IMR-90 (cell line): ENCODE results near the gene PTPRN2. TPM values are rescaled to one million over a fixed set of nuclear protein-coding genes. Genes with fewer than 3 reads are reported as not detected.

Experiments used
- ATAC-seq: fragments of 200-7000 bp; cut with Tn5 transposase; 2 replicates; pipeline ENCODE4 v1.9.1; 2020; ENCODE audit warnings: low read depth, mild to moderate bottlenecking, moderate library complexity
- BruUV-seq: library from RNA; stranded (reverse); fragments of 400-500 nt; replicated peaks from 2 replicates; lab custom pipeline; 2021; lab: Mats Ljungman, UMichigan
- CTCF ChIA-PET: fragments of 300-600 bp; formaldehyde crosslinking; extraction: SDS; loops from one replicate; lab custom pipeline; 2021; ENCODE audit warnings: antibody characterized with exemption; lab: Yijun Ruan, JAX
- POLR2A ChIA-PET: fragments of 300-600 bp; sonication (Branson Sonifier 250); formaldehyde crosslinking; loops from one replicate; lab custom pipeline; 2022; ENCODE audit warnings: antibody characterized with exemption; ENCODE audit not compliant: unreplicated experiment; lab: Charles Lee
- DNase-seq: peaks from one replicate; pipeline ENCODE4 v3.0.0; 2013
- H2AFZ ChIP-seq: replicated peaks from 2 replicates; pipeline ENCODE3; 2013; ENCODE audit warnings: low read length, mild to moderate bottlenecking; ENCODE audit not compliant: poor library complexity
- H2AK5ac ChIP-seq: 2 replicates; pipeline ENCODE4 v1.6.1; 2013; ENCODE audit warnings: low read depth, low read length, inconsistent platforms
- H2AK9ac ChIP-seq: replicated peaks from 2 replicates; pipeline ENCODE3; 2013; ENCODE audit warnings: mild to moderate bottlenecking, low read depth, low read length, moderate library complexity; ENCODE audit not compliant: poor library complexity
- H2BK120ac ChIP-seq: 2 replicates; pipeline ENCODE4 v1.6.1; 2013; ENCODE audit warnings: low read depth, low read length, inconsistent platforms
- H2BK15ac ChIP-seq: 3 replicates; pipeline ENCODE4 v1.6.1; 2013; ENCODE audit warnings: low read depth, low read length, inconsistent platforms
- H2BK20ac ChIP-seq: 2 replicates; pipeline ENCODE4 v1.6.1; 2013; ENCODE audit warnings: low read depth, mild to moderate bottlenecking, inconsistent platforms, low read length, moderate library complexity
- H2BK5ac ChIP-seq: 2 replicates; pipeline ENCODE4 v1.6.1; 2013; ENCODE audit warnings: mild to moderate bottlenecking, low read depth, low read length, inconsistent platforms; ENCODE audit not compliant: poor library complexity, severe bottlenecking
- H3K14ac ChIP-seq: replicated peaks from 2 replicates; pipeline ENCODE4 v1.6.1; 2013; ENCODE audit warnings: low read depth, low read length, inconsistent platforms
- H3K18ac ChIP-seq: 2 replicates; pipeline ENCODE4 v1.6.1; 2013; ENCODE audit warnings: low read depth, low read length, control low read depth
- H3K23ac ChIP-seq: 2 replicates; pipeline ENCODE4 v1.6.1; 2013; ENCODE audit warnings: low read depth, low read length, inconsistent platforms
- H3K27ac ChIP-seq: 2 replicates; pipeline ENCODE4 v1.5.1; 2013; ENCODE audit warnings: mild to moderate bottlenecking, control low read depth, low read length; ENCODE audit not compliant: insufficient read depth
- H3K27me3 ChIP-seq: 2 replicates; pipeline ENCODE4 v1.6.1; 2013; ENCODE audit warnings: low read length; ENCODE audit not compliant: control insufficient read depth, insufficient read depth
- H3K36me3 ChIP-seq: 2 replicates; pipeline ENCODE4 v1.6.1; 2013; ENCODE audit warnings: low read length, mixed read lengths; ENCODE audit not compliant: control insufficient read depth, insufficient read depth
- H3K4ac ChIP-seq: 2 replicates; pipeline ENCODE4 v1.6.1; 2013; ENCODE audit warnings: low read depth, low read length, inconsistent platforms
- H3K4me1 ChIP-seq: 2 replicates; pipeline ENCODE4 v1.6.1; 2013; ENCODE audit warnings: low read length, mixed read lengths; ENCODE audit not compliant: control insufficient read depth, insufficient read depth
- H3K4me2 ChIP-seq: 2 replicates; pipeline ENCODE4 v1.6.1; 2013; ENCODE audit warnings: low read depth, mild to moderate bottlenecking, control low read depth, low read length, moderate library complexity
- H3K4me3 ChIP-seq: 2 replicates; pipeline ENCODE4 v1.5.1; 2013; ENCODE audit warnings: low read depth, mild to moderate bottlenecking, control low read depth, low read length, moderate library complexity; ENCODE audit not compliant: insufficient read depth
- H3K56ac ChIP-seq: 2 replicates; pipeline ENCODE4 v1.6.1; 2013; ENCODE audit warnings: low read length, inconsistent platforms; ENCODE audit not compliant: insufficient read depth; ENCODE audit errors: extremely low read depth
- H3K79me1 ChIP-seq, 2 experiments: 2 replicates each; pipeline ENCODE4 v1.6.1; 2013; ENCODE audit warnings: low read length in 2 of 2, inconsistent platforms in 1 of 2, low read depth in 1 of 2
- H3K9ac ChIP-seq: 2 replicates; pipeline ENCODE4 v1.6.1; 2013; ENCODE audit warnings: low read depth, low read length, control low read depth
- H3K9me1 ChIP-seq: 2 replicates; pipeline ENCODE4 v1.6.1; 2013; ENCODE audit warnings: low read length, inconsistent platforms; ENCODE audit not compliant: insufficient read depth
- H3K9me3 ChIP-seq: 2 replicates; pipeline ENCODE4 v1.6.1; 2013; ENCODE audit warnings: low read length; ENCODE audit not compliant: control insufficient read depth, insufficient read depth
- H4K20me1 ChIP-seq: 2 replicates; pipeline ENCODE4 v1.6.1; 2013; ENCODE audit warnings: low read length, inconsistent platforms; ENCODE audit not compliant: insufficient read depth
- H4K5ac ChIP-seq: 2 replicates; pipeline ENCODE4 v1.6.1; 2013; ENCODE audit warnings: mild to moderate bottlenecking, low read depth, low read length, control low read depth
- H4K8ac ChIP-seq, 2 experiments: 2 replicates each; pipeline ENCODE4 v1.6.1; 2013; ENCODE audit warnings: low read depth in 2 of 2, low read length in 2 of 2, control low read depth in 1 of 2, inconsistent platforms in 1 of 2
- H4K91ac ChIP-seq: 2 replicates; pipeline ENCODE4 v1.6.1; 2013; ENCODE audit warnings: low read depth, low read length, inconsistent platforms; ENCODE audit not compliant: insufficient read depth
- BHLHE40 ChIP-seq: fragments of 150-350 bp; IDR thresholded peaks from 2 replicates; pipeline ENCODE4 v1.6.1; 2016; ENCODE audit warnings: mild to moderate bottlenecking, low read depth, low read length
- CEBPB ChIP-seq: IDR thresholded peaks from 2 replicates; pipeline ENCODE4 v1.6.1; 2012; ENCODE audit warnings: low read depth, low read length, improper control_type of control experiment
- CHD1 ChIP-seq: IDR thresholded peaks from 2 replicates; pipeline ENCODE4 v1.6.1; 2012; ENCODE audit warnings: low read depth, low read length, improper control_type of control experiment
- FOS ChIP-seq: fragments of 150-350 bp; IDR thresholded peaks from 2 replicates; pipeline ENCODE4 v1.6.1; 2016; ENCODE audit warnings: low read depth, low read length
- MAFK ChIP-seq: IDR thresholded peaks from 2 replicates; pipeline ENCODE4 v1.6.1; 2012; ENCODE audit warnings: low read depth, low read length, improper control_type of control experiment
- MAZ ChIP-seq: IDR thresholded peaks from 2 replicates; pipeline ENCODE4 v1.6.1; 2012; ENCODE audit warnings: low read depth, mild to moderate bottlenecking, low read length, improper control_type of control experiment, moderate library complexity, borderline replicate concordance
- MXI1 ChIP-seq: IDR thresholded peaks from 2 replicates; pipeline ENCODE4 v1.6.1; 2012; ENCODE audit warnings: low read depth, mild to moderate bottlenecking, low read length, moderate library complexity, borderline replicate concordance
- NFE2L2 ChIP-seq: fragments of 150-350 bp; IDR thresholded peaks from 2 replicates; pipeline ENCODE4 v1.6.1; 2016; ENCODE audit warnings: low read depth, mild to moderate bottlenecking, low read length
- POLR2A ChIP-seq: IDR thresholded peaks from 2 replicates; pipeline ENCODE4 v1.6.1; 2012; ENCODE audit warnings: mild to moderate bottlenecking, low read depth, low read length
- RAD21 ChIP-seq: IDR thresholded peaks from 2 replicates; pipeline ENCODE4 v1.6.1; 2012; ENCODE audit warnings: low read length, improper control_type of control experiment
- RCOR1 ChIP-seq: IDR thresholded peaks from 2 replicates; pipeline ENCODE4 v1.6.1; 2012; ENCODE audit warnings: mild to moderate bottlenecking, low read length, improper control_type of control experiment; ENCODE audit not compliant: insufficient replicate concordance
- RFX5 ChIP-seq: IDR thresholded peaks from 2 replicates; pipeline ENCODE4 v1.8.0; 2012; ENCODE audit warnings: low read depth, mild to moderate bottlenecking, low read length, moderate library complexity
- SMC3 ChIP-seq: fragments of 150-350 bp; IDR thresholded peaks from 2 replicates; pipeline ENCODE4 v1.6.1; 2016; ENCODE audit warnings: low read depth, mild to moderate bottlenecking, antibody characterized with exemption, low read length, moderate library complexity
- WGBS, 2 experiments: methylation state at CpG; one replicate each; pipeline versions ENCODE4 v1.1.5 to v1.1.7; 2013; ENCODE audit warnings: missing lambda C conversion rate in 2 of 2; ENCODE audit not compliant: insufficient read length in 1 of 2; ENCODE audit errors: extremely low coverage in 2 of 2; 5-methylcytosine and 5-hydroxymethylcytosine counted together
- dilution Hi-C: fragments of 300-500 bp; cut with HindIII; formaldehyde crosslinking; loops from one replicate; pipeline ENCODE4 v1.14.3; 2018; ENCODE audit warnings: low sequenced_read_pairs; ENCODE audit not compliant: unreplicated experiment
- in situ Hi-C: fragments of 300-500 bp; cut with MboI; formaldehyde crosslinking; loops from 3 replicates; pipeline ENCODE4 v1.14.3; 2019; ENCODE audit warnings: low sequenced_read_pairs, inconsistent platforms, mixed read lengths
- intact Hi-C: fragments of 100-400 bp; cut with micrococcal nuclease; formaldehyde crosslinking; loops from 2 replicates; pipeline ENCODE4 v1.10.0; 2022
- polyA plus RNA-seq, 3 experiments: library from polyadenylated mRNA; depleted of rRNA; stranded (reverse); fragments of >200 nt; gene quantifications; 2 replicates each; pipeline ENCODE4 v1.2.3, GENCODE V29; 2012; ENCODE audit warnings: low replicate concordance in 1 of 3
- total RNA-seq: library from RNA; depleted of rRNA; stranded (reverse); fragments of >200 nt; gene quantifications from 2 replicates; pipeline ENCODE4 v1.2.3, GENCODE V29; 2012
- TF ChIP-seq, protein P1 (sequence below): fragments of 150-350 bp; IDR thresholded peaks from 2 replicates; pipeline ENCODE4 v1.6.1; 2017; ENCODE audit warnings: mild to moderate bottlenecking, antibody characterized with exemption, low read length, low read depth
- TF ChIP-seq, protein P2 (sequence below): conservative IDR thresholded peaks from 2 replicates; pipeline ENCODE4 v1.5.1; 2012; ENCODE audit warnings: mild to moderate bottlenecking, low read depth, low read length, improper control_type of control experiment
- TF ChIP-seq, protein P3 (sequence below): fragments of 150-350 bp; IDR thresholded peaks from 2 replicates; pipeline ENCODE4 v1.6.1; 2016; ENCODE audit warnings: low read depth, mild to moderate bottlenecking, low read length, moderate library complexity, borderline replicate concordance

PTPRN2 gene
- total and polyA plus RNA-seq, 2 of the 4 experiments (the other 2 are of a cell fraction): 0.03 TPM; not detected in 1

DNA sequence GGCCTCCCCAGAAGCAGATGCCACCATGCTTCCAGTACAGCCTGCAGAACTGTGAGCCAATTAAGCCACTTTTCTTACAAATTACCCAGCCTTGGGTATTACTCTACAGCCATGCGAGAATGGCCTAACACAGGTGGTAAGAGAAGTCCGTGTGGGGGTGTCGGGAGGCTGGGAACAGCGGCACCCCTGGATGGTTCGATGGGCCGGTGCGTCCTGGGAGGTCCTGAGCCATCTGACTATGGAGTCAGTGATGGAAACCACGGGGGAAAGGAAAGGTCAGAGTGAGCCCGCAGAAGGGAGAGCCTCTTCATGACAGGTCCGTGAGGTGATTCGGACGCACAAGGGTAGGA lies 2.5 kb upstream of the PTPRN2 start:
- Histone ChIP-seq H2BK5ac (no peak overlapping the region), H3K4me1 (no peaks in the 10 kb centered on the region; the same call in 1 of the 2 replicates), H4K5ac (no peak overlapping the region), H2AK5ac (no peak overlapping the region), H3K4me3 (no peak overlapping the region), H3K9ac (no peak overlapping the region), H2BK120ac (no peak overlapping the region), H3K4ac (no peak overlapping the region), H2AFZ (no peak overlapping the region), H3K27ac (no peak overlapping the region), H4K91ac (no peak overlapping the region), H3K4me2 (no peak overlapping the region), H3K14ac (no peak overlapping the region), H3K18ac (no peak overlapping the region), H2BK15ac (no peak overlapping the region), H4K20me1 (no peaks in the 10 kb centered on the region), H3K56ac (no peak overlapping the region), H3K27me3 (peaks cover 32% of the 10 kb centered on the region), H3K9me3 (peaks cover 2% of the 10 kb centered on the region; the same call in 1 of the 2 replicates), H4K8ac (no peak overlapping the region), H2BK20ac (no peak overlapping the region), H3K9me1 (no peaks in the 10 kb centered on the region), H2AK9ac (no peak overlapping the region), H3K79me1 (no peaks in the 10 kb centered on the region), H3K36me3 (no peaks in the 10 kb centered on the region), H3K23ac (no peak overlapping the region)
- no peak for DNase-seq
- ChIA-PET CTCF (no interaction called here), POLR2A (no interaction called here)
- WGBS, 2 experiments: 81% methylated on average over 8 of the region's 12 CpGs; no CpG with 5 or more reads in 1 of the 2 experiments
- ATAC-seq: no peak
- intact Hi-C loops: no loop called here
- TF ChIP-seq CEBPB: no peak
- TF ChIP-seq CHD1: no peak
- TF ChIP-seq MAZ: no peak
- no peak for TF ChIP-seq RFX5
- TF ChIP-seq, protein P1, sequence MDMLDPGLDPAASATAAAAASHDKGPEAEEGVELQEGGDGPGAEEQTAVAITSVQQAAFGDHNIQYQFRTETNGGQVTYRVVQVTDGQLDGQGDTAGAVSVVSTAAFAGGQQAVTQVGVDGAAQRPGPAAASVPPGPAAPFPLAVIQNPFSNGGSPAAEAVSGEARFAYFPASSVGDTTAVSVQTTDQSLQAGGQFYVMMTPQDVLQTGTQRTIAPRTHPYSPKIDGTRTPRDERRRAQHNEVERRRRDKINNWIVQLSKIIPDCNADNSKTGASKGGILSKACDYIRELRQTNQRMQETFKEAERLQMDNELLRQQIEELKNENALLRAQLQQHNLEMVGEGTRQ: no peak
- no peak for TF ChIP-seq BHLHE40
- TF ChIP-seq FOS: no peak
- TF ChIP-seq NFE2L2: no peak
- no peak for TF ChIP-seq SMC3
- TF ChIP-seq RCOR1: no peak
- TF ChIP-seq RAD21: no peak
- TF ChIP-seq, protein P2, sequence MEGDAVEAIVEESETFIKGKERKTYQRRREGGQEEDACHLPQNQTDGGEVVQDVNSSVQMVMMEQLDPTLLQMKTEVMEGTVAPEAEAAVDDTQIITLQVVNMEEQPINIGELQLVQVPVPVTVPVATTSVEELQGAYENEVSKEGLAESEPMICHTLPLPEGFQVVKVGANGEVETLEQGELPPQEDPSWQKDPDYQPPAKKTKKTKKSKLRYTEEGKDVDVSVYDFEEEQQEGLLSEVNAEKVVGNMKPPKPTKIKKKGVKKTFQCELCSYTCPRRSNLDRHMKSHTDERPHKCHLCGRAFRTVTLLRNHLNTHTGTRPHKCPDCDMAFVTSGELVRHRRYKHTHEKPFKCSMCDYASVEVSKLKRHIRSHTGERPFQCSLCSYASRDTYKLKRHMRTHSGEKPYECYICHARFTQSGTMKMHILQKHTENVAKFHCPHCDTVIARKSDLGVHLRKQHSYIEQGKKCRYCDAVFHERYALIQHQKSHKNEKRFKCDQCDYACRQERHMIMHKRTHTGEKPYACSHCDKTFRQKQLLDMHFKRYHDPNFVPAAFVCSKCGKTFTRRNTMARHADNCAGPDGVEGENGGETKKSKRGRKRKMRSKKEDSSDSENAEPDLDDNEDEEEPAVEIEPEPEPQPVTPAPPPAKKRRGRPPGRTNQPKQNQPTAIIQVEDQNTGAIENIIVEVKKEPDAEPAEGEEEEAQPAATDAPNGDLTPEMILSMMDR: no peak
- TF ChIP-seq, protein P3, sequence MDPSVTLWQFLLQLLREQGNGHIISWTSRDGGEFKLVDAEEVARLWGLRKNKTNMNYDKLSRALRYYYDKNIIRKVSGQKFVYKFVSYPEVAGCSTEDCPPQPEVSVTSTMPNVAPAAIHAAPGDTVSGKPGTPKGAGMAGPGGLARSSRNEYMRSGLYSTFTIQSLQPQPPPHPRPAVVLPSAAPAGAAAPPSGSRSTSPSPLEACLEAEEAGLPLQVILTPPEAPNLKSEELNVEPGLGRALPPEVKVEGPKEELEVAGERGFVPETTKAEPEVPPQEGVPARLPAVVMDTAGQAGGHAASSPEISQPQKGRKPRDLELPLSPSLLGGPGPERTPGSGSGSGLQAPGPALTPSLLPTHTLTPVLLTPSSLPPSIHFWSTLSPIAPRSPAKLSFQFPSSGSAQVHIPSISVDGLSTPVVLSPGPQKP: no peak
- no peak for TF ChIP-seq MXI1
- no peak for TF ChIP-seq POLR2A
- TF ChIP-seq MAFK: no peak
- in situ Hi-C loops: no loop called here
- dilution Hi-C loops: no loop called here
- BruUV-seq: no TSS peak
